Left colon (tissue), 2 donors: ENCODE measurements around the gene TAF3. TPM values are rescaled to one million over a fixed set of nuclear protein-coding genes. Genes with fewer than 3 reads are reported as not detected.

ENCODE experiments used
- ATAC-seq: fragments of 200-7000 bp; cut with Tn5 transposase; one replicate; pipeline ENCODE4 v1.9.1; 2020; ENCODE audit warnings: mild to moderate bottlenecking, moderate library complexity
- DNase-seq, 2 donors: peaks; one replicate each; pipeline ENCODE4 v3.0.0-alpha.2; 2020
- intact Hi-C, 2 donors: fragments of 100-400 bp; cut with DNase I in 1 of 2; cut with micrococcal nuclease in 1 of 2; formaldehyde crosslinking; loops; one replicate each; pipeline versions ENCODE4 v1.11.2 to v1.14.0; 2022; cut with DNase I, micrococcal nuclease
- total RNA-seq, 2 donors: library from RNA; stranded (reverse); fragmentation: NEBNext Ultra II Directional; extraction: Animal tissue kit (Norgen Biotek cat#: 25700); gene quantifications; one replicate each; pipeline ENCODE4 v1.2.1, GENCODE V29; 2021
- donor health status: DM: no; HTN: no; CAD: no.
- donor health status: DM: yes; HTN: yes; CAD: no.

TAF3 gene
- total RNA-seq, 2 donors from 2014 or later = 5.1 to 5.8 TPM

- ATAC-seq (no peak), DNase-seq (no peak)
- intact Hi-C loops = no loop called here
Observed at GRCh38 chr10:7952266-7952665, 134.0 kb downstream of the TAF3 start.

- no peak for DNase-seq
- peak; percentile 92 for ATAC-seq
Observed at GRCh38 chr10:7953447-7953846, 135.1 kb downstream of the TAF3 start.

GRCh38 chr10:7955446-7955845, 137.1 kb downstream of the TAF3 start:
- intact Hi-C loops = no loop called here
- DNase-seq (no peak), ATAC-seq (no peak)

More at GRCh38 chr10:7953447-7953846, 135.1 kb downstream of the TAF3 start:
- intact Hi-C loops = no loop called here

- intact Hi-C loops = no loop called here
- ATAC-seq (no peak), DNase-seq (no peak)
Observed at GRCh38 chr10:7956508-7956907, 138.2 kb downstream of the TAF3 start.

- DNase-seq = no peak
- intact Hi-C loops = no loop called here
- ATAC-seq = no peak
Observed at GRCh38 chr10:7957591-7957990, 139.3 kb downstream of the TAF3 start.

GRCh38 chr10:7958442-7958841, 140.1 kb downstream of the TAF3 start:
- ATAC-seq (no peak), DNase-seq (no peak)
- intact Hi-C loops = no loop called here

GRCh38 chr10:7960108-7960507, 141.8 kb downstream of the TAF3 start:
- DNase-seq (no peak), ATAC-seq (no peak)
- intact Hi-C loops = no loop called here

- DNase-seq = no peak
- intact Hi-C loops = no loop called here
- ATAC-seq = no peak
Observed at GRCh38 chr10:7962592-7962991, 144.3 kb downstream of the TAF3 start.

- intact Hi-C loops = no loop called here
- ATAC-seq (no peak), DNase-seq (no peak)
Observed at GRCh38 chr10:7965457-7965856, 147.2 kb downstream of the TAF3 start.

- DNase-seq = no peak
- intact Hi-C loops = no loop called here
Observed at GRCh38 chr10:7967035-7967434, 148.7 kb downstream of the TAF3 start.

GRCh38 chr10:7968510-7969112, 150.3 kb downstream of the TAF3 start:
- intact Hi-C loops = no loop called here
- ATAC-seq (no peak), DNase-seq (no peak)

More at GRCh38 chr10:7967035-7967434, 148.7 kb downstream of the TAF3 start:
- ATAC-seq = no peak

- DNase-seq (no peak), ATAC-seq (no peak)
- intact Hi-C loops = no loop called here
Observed at GRCh38 chr10:7969623-7970022, 151.3 kb downstream of the TAF3 start.

GRCh38 chr10:7971949-7972348, 153.6 kb downstream of the TAF3 start:
- no peak for DNase-seq
- ATAC-seq = no peak
- intact Hi-C loops = no loop called here

GRCh38 chr10:7972367-7972766, 154.1 kb downstream of the TAF3 start:
- intact Hi-C loops = no loop called here
- ATAC-seq (no peak), DNase-seq (no peak)

- ATAC-seq (peak; percentile 37), DNase-seq (no peak)
- intact Hi-C loops = no loop called here
Observed at GRCh38 chr10:7980196-7980595, 161.9 kb downstream of the TAF3 start.

GRCh38 chr10:7982727-7983126, 164.4 kb downstream of the TAF3 start:
- no peak for ATAC-seq
- intact Hi-C loops = no loop called here
- no peak for DNase-seq

GRCh38 chr10:7984325-7984724, 166.0 kb downstream of the TAF3 start:
- intact Hi-C loops = no loop called here
- DNase-seq = no peak
- no peak for ATAC-seq

GRCh38 chr10:7984896-7985295, 166.6 kb downstream of the TAF3 start:
- ATAC-seq (no peak), DNase-seq (no peak)
- intact Hi-C loops = no loop called here

GRCh38 chr10:7986851-7987250, 168.5 kb downstream of the TAF3 start:
- ATAC-seq = no peak
- intact Hi-C loops = no loop called here

GRCh38 chr10:7988989-7989388, 170.7 kb downstream of the TAF3 start:
- DNase-seq (no peak), ATAC-seq (no peak)
- intact Hi-C loops = no loop called here

More at GRCh38 chr10:7986851-7987250, 168.5 kb downstream of the TAF3 start:
- DNase-seq = no peak

GRCh38 chr10:7998831-7999230, 180.5 kb downstream of the TAF3 start:
- DNase-seq (no peak), ATAC-seq (no peak)
- intact Hi-C loops = no loop called here
